22Rv1 (cell line): Measurements from ENCODE around the gene COL6A2.

Source experiments
- H3K27ac ChIP-seq: fragments of 450-650 bp; 2 replicates; pipeline ENCODE4 v1.5.1; 2017
- ZFX ChIP-seq: fragments of 450-650 bp; IDR thresholded peaks from 2 replicates; pipeline ENCODE4 v1.6.1; 2017; ENCODE audit warnings: antibody characterized with exemption, borderline replicate concordance
- TF ChIP-seq, protein P1 (sequence below): fragments of 450-650 bp; IDR thresholded peaks from 2 replicates; pipeline ENCODE4 v1.5.1; 2017; ENCODE audit warnings: mild to moderate bottlenecking

The COL6A2 gene

DNA sequence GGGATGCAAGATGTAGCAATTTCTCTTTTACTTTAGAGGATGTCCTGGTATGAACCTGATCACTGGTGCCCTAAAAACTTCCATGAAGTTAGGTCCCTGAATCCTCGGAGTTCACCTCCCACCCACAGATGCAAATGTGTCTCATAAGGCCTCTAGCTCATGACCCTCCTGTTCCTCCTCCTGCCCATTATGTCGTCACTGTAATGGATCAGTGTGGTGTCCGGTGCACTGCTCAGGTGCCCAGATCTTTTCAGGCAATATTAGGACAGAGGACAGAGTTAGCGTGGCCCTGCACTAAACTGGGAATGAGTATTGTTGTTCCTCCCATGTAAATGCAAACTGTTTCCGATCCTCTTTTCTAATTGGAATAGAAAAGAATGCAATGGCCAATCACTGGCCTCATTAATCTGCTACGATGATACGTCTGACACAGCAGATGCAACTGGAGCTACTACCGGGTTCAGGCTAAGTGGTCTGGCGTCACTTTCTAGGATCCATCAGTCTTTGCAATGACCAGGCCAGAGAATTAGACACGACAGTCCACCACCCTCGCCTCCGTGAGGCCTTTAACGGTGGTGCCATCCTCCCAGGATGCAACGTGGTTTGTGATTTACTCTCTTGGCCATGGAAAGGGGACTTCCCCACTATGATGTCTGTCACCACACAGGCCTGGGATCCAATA lies 3.4 kb upstream of the COL6A2 start:
- TF ChIP-seq, protein P1, sequence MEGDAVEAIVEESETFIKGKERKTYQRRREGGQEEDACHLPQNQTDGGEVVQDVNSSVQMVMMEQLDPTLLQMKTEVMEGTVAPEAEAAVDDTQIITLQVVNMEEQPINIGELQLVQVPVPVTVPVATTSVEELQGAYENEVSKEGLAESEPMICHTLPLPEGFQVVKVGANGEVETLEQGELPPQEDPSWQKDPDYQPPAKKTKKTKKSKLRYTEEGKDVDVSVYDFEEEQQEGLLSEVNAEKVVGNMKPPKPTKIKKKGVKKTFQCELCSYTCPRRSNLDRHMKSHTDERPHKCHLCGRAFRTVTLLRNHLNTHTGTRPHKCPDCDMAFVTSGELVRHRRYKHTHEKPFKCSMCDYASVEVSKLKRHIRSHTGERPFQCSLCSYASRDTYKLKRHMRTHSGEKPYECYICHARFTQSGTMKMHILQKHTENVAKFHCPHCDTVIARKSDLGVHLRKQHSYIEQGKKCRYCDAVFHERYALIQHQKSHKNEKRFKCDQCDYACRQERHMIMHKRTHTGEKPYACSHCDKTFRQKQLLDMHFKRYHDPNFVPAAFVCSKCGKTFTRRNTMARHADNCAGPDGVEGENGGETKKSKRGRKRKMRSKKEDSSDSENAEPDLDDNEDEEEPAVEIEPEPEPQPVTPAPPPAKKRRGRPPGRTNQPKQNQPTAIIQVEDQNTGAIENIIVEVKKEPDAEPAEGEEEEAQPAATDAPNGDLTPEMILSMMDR = no peak
- no peak for TF ChIP-seq ZFX
- no peak overlapping the region for H3K27ac ChIP-seq

GRCh38 chr21:46095083-46095719 lies 2.7 kb upstream of the COL6A2 start:
- no peak for TF ChIP-seq ZFX
- TF ChIP-seq, protein P1 = no peak
- no peak overlapping the region for H3K27ac ChIP-seq

- TF ChIP-seq ZFX = no peak
- TF ChIP-seq, protein P1 = no peak
- H3K27ac ChIP-seq = no peak overlapping the region
Observed at GRCh38 chr21:46095814-46096595, 1.9 kb upstream of the COL6A2 start.

- TF ChIP-seq ZFX = no peak
- TF ChIP-seq, protein P1 = no peak
Observed at GRCh38 chr21:46096596-46097335, 1.1 kb upstream of the COL6A2 start.

GRCh38 chr21:46098303-46099141 lies 610 bp downstream of the COL6A2 start:
- H3K27ac ChIP-seq = no peak overlapping the region
- TF ChIP-seq, protein P1 = no peak
- no peak for TF ChIP-seq ZFX

More at GRCh38 chr21:46096596-46097335, 1.1 kb upstream of the COL6A2 start:
- H3K27ac ChIP-seq = no peak overlapping the region

DNA sequence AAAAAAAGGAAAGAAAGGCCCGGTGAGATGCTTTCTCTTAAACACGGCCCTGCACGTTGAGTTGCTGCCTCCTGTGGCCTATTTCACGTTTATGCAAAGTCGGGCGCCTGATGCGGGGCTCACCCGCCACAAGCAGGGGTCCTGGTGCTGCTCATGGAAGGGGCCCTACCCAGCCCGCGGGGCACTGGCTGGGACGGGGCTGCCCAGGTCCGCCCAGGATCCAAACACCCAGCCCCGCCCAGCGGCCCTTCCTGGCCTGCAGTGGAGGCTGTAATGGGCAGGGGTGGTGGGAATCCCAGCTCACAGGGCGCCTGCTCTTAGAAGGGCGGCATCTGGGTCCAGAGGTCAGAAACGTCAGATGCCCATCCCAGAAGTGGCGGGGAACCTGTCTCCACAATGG lies 1.6 kb downstream of the COL6A2 start:
- TF ChIP-seq, protein P1 = no peak
- no peak for TF ChIP-seq ZFX
- no peak overlapping the region for H3K27ac ChIP-seq
